ENCODE measurements around the gene DAPK2.

Gene DAPK2

DNA sequence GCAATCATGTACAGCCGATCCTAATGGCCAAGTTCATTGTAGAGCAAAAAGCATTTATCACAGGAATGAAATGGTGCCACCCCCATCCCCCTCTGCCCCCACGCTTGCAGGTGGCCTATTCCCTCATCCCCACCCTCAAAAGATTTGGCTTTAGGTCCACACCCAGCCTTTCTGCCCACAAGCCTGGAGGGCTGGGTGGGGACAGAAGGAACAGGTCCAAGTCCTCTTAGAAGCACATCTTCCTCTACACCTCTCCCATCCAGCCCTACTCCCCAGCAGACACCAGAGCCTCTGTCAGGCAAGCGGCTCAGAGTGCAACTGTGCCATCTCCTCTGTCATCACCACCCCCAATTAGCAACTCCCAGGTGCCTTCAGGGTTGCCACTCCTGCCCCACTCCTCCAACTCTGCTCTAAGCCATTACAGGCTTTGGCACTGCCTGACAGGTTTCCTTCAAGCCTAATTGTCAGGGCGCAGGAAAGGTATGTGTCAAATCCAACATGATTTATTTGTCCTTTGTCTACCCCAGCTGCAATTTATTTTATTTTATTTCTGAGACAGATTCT lies 49.4 kb downstream of the DAPK2 start:
- no peak for DNase-seq (ENCODE audit: low spot score)

DNA sequence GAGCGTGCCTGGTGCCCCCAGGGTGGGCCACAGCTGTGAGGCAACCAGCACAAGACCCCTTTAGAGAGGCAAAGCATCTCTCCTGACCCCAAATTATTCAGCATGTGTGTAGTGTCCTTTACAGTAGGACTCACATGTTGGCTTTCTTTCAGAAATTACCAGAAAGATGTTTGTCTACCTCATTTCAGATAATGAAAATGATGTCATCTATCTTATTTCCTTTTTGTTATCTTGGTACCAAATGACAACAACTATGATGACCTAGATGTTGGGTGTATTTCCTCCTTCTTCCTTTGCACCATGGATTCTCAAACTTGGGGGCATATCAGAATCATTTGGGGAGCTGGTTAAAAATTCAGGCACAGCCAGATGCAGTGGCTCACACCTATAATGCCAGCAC lies 50.5 kb downstream of the DAPK2 start:
- DNase-seq (ENCODE audit: low spot score), result no peak

DNA sequence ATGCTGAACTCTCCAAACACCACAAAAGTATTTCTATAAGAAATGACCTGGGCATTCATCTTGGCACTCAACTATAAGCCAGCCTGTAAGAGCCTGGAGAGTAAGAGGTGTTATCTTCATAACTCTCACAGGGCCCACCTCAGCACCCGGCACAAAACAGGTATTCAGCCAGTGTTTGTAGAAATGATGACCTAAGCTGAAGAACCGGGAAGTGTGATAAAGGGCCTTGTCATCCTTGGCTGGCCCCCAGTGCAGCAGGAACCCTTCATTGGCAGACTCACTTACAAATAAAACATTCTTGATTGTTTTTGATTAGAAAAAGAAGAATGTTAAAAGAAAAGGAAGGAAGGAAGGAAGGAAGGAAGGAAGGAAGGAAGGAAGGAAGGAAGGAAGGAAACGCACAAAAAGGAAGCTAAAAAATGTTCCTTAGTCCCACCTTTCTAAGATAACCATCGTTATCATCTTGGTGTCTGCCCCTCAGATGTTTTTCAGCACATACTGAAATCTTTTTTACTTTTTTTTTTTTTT lies 52.1 kb downstream of the DAPK2 start:
- DNase-seq (ENCODE audit: low spot score), result no peak

- DNase-seq (ENCODE audit: low spot score), result no peak
These were observed 54.0 kb downstream of the DAPK2 start for GRCh38 chr15:63992300-63992699.

DNA sequence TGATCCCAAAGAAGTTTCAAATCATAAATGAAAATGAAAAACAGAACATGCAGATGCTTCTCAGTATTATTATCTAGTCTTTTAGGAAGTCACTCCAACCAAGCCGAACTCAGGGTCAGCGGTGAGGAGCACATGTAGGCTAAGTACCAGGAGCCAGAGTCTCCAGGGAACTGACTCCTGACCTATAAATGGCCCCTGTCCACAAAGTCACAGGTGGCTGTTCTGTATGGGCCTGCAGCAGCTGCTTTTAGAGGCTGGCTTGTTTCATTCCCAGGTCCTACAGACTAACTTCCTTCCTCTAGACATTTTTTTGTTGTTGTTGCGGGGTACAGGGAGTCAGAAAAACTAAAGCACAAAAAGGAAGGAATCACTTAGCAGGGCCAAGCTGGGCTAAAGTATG lies 54.6 kb downstream of the DAPK2 start:
- no peak for DNase-seq (ENCODE audit: low spot score)

DNA sequence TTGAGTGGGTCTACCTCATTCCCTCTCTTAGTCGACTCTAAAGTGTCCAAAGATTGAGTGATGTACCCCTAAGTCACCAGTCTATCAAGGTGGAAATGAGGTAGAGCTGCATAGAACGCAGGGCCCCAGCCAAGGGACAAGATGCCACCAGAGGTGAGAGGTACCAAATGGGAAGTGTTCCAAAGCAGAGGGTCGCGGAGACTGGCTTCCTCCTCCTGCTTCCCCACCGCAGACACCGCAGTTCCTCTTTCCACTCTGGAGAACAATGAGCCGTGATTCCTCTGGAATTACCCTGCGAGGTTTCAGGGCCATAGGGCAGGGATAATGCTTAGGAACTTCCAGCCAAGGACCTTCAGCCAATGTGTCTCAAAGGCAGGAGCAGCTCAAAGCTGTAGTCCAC lies 55.8 kb downstream of the DAPK2 start:
- no peak for DNase-seq (ENCODE audit: low spot score)

- DNase-seq (ENCODE audit: low spot score), result no peak
These were observed 58.4 kb downstream of the DAPK2 start for GRCh38 chr15:63987796-63988378.

- no peak for DNase-seq (ENCODE audit: low spot score)
These were observed 59.4 kb downstream of the DAPK2 start for GRCh38 chr15:63986751-63987341.

- DNase-seq (ENCODE audit: low spot score), result no peak
These were observed 60.1 kb downstream of the DAPK2 start for GRCh38 chr15:63986185-63986680.

DNA sequence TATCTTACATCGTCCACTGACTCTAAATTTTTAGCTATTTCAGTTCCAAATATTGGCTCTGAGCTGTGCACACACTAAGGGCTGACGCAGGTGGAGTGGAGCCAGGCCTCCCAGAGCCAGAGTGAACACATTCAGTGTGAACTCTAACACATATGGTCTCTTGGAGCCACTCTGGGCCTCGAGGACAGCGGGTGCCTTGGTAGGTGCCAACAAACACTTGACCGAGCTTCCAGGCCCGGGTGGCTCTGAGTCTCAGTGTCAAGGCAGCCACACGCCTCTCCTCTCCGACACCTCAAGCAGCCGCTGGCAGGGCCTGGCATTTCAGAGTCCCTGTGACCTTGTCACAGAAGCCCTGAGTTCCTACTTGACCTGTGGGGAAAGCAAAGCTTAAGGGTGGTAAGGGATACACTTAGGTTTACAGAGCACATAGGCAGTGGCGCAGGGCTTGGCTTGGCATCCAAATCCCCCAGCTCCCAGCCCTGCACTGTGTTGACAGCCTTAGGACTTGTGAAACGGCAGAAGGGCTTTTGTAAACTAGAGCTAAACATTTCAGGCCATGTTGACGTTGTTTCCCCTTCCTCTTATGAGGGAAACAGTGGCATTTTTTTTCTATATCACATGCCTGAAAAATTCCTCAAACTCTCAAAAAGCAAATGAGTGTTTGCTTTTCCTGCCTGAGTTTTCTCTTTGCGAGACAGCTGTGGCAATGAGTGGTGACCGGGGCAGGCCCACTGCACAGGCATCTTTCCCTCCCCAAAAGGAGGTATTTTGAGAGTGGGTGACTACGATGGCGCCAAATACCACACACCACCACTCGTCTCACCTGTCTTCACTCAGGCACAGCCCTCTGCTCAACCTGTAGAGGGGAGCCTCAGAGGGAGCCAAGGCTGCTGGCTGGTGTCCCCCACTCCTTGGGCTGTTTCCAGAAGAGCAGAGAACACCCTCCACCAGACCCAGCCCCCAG lies 60.8 kb downstream of the DAPK2 start:
- no peak for DNase-seq (ENCODE audit: low spot score)

- DNase-seq (ENCODE audit: low spot score), result no peak
These were observed 62.0 kb downstream of the DAPK2 start for GRCh38 chr15:63984331-63984730.

DNA sequence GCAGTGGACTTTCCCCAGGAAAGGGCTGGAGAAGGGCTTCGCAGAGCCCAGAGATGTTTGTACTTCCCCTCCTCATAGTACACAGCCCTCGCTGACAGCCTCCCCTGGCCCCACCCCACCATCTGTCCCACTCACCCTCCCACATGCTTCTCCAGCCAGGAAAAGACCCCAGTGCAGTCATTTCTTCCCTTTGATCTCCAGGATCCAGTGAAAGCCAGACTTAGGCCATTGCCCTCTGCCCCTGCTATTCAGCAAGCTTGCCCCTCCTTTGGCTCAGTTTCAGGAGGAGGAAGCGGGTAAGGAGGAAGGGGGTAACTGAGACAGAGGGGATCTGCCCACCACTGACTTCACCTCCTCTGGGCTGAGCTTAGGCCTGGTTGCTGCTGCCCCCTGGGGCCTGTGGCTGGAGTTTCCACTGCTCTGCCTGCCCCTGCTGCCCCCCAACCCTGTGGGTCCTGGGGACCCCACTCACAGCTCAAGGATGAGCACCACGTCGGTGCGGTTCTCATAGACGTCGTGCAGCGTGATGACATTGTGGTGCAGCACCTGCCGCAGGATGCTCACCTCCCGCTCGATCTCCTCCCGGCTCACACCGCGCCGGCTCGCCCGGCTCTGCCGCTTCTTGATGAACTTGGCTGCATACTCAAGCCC lies 63.1 kb downstream of the DAPK2 start:
- no peak for DNase-seq (ENCODE audit: low spot score)

DNA sequence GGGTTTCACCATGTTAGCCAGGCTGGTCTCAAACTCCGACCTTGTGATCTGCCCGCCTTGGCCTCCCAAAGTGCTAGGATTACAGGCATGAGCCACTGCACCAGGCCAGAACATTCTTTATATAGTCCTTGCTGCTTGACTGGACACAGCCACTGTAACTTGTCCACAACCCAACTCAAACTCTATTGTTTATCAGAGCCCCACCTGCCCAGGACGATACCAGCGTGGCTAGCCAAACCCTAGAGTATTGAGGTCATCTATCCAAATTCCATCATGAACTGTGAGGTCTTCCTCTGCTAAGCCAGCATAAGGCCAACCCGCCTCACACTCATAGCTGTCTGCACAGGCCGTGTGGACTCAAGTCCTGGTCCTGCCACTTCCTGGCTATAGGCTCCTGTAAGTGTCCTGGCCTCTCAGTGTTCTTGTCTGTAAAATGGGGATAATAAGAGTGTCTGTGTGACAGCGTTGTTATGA lies 63.9 kb downstream of the DAPK2 start:
- DNase-seq (ENCODE audit: low spot score), result no peak

GRCh38 chr15:63981596-63982320 lies 64.5 kb downstream of the DAPK2 start:
- DNase-seq (ENCODE audit: low spot score), result no peak

DNA sequence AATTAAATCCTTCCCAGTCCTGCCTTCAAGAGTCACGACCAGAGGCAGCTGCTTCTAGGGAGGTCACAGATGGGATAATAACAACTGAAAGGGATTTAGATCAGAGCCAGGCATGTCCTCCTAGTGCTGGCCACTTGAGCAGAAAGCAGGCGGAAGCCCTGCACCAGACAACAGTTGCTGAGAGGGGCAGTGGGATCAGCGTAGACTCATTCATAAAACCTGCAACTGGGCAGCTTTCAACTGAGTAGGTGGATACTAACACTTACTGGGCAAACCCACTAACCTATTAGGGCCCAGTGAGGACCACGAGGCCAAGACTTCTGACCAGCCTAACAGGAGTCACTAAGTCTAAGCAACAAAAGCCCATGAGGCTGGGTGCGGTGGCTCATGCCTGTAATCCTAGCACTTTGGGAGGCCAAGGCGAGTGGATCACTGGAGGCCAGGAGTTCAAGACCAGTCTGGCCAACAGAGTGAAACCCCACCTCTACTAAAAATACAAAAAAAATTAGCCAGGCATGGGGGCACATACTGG lies 67.0 kb downstream of the DAPK2 start:
- DNase-seq (ENCODE audit: low spot score), result no peak

DNA sequence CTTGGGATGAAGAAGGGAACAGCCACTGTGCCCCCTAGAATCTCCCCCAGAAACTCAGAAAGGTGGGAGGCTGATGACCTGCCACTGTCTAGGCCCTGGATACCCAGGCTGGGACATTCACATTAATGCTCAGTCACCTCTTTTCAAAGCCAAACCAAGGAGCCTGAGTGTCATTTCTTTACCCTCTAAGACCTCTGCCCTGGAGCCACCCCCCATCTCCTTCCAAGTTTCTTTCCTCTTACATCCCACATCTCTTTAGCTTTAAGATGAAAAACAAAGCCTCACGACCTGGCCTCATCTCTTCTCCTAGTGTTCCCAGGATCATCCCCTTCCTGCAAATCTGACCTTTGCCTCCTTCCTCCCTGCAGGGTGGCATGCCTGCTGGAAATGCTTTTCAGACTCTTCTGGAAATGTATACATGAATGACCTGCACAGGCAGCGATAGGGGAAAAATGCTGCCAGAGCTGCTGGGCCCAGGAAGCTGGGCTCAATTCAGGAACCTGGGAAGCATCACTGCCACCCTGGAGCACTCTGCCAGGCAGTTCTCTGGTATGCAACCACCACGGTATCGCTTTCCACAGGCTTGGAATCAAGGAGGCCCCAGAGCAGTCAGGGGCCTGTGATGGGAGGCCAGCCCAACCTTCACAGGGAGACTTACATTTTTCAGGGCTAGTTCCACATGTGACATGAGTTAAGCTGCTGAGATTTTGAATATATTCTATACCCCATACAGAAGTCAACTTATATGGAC lies 67.6 kb downstream of the DAPK2 start:
- DNase-seq (ENCODE audit: low spot score), result no peak

DNA sequence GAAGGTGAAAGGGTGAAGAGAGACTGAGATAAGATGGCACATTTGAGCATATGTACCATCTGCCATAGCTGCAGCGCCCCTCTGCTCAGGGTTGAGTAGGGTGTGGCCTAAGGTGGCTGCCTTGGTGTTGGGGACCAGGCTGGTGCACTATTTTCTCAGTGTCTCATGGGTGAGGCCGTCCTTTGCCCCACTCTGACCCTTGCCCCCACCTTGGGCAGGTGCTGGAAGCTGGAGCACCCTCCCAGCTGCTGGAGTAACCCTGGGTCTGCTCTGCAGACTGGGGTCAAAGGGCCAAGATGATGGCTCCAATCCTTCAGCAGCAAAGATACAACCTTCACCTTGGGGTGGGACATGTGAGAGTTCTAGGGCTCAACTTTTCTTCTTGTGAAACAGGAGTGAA lies 69.2 kb downstream of the DAPK2 start:
- DNase-seq (ENCODE audit: low spot score), result no peak

- DNase-seq (ENCODE audit: low spot score), result no peak
These were observed 72.3 kb downstream of the DAPK2 start for GRCh38 chr15:63974021-63974420.

DNA sequence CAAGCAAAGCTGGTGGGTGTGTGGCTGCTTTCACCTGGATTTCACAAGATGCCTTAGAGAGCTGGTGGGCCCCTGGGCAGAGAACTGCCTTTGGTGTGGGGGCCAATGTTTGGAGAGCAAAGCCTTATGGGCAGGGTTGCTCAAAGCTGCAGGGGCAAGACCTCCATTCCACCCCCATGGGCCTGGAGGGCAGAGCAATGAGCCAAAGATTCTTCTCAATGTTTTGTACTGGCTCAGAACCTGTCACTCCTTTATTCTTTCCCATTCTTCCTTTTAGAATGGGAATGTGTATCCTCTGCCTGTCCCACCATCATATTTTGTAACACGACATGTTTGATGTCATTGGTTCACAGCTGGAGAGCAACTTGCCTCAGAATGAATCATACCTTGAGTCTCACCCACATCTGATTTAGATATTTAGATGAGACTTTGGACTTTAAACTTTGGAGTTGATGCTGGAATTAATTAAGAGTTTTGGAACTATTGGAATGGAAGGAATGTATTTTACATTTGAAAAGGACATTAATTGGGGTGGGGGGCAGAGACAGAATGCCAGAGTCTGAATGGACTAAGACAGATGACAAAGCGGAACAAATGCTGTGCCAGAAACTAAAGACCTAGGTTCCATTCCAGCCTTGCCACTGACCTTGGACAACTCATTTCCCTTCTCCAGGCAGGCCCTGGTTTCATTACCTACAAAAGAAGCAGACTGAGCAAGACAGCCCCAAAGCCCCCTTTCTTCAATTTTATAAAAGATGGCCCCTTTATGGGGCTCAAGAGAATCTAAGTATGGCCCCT lies 72.9 kb downstream of the DAPK2 start:
- DNase-seq (ENCODE audit: low spot score), result no peak
